ENCODE data around the gene OBSCN.

Gene OBSCN

DNA sequence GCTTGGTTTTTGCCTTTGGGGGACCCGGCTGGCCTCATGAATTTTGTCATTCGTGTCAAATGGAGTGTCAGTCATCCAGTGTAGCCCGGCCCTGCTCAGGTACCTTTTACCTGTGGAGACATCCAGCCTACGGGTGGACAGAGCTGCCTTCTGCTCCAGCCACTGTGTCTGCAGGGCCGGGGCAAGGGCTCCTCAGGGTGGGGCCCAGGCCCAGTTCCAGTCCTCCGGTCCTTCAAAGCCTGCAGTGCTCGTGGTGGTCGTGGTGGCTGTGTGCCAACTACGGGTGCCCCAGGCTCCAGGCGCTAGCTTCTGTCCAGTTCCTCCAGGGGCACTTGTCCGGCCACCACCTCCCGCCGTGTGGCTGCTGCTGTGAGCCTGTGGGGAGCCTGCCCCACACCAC, 144.0 kb downstream of the OBSCN start:
- TF ChIP-seq, protein P1, sequence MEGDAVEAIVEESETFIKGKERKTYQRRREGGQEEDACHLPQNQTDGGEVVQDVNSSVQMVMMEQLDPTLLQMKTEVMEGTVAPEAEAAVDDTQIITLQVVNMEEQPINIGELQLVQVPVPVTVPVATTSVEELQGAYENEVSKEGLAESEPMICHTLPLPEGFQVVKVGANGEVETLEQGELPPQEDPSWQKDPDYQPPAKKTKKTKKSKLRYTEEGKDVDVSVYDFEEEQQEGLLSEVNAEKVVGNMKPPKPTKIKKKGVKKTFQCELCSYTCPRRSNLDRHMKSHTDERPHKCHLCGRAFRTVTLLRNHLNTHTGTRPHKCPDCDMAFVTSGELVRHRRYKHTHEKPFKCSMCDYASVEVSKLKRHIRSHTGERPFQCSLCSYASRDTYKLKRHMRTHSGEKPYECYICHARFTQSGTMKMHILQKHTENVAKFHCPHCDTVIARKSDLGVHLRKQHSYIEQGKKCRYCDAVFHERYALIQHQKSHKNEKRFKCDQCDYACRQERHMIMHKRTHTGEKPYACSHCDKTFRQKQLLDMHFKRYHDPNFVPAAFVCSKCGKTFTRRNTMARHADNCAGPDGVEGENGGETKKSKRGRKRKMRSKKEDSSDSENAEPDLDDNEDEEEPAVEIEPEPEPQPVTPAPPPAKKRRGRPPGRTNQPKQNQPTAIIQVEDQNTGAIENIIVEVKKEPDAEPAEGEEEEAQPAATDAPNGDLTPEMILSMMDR (IDR thresholded peaks at IDR 0.05; ENCODE audit: control insufficient read depth, extremely low read depth, insufficient read depth), result no peak
- no peak overlapping the region for H3K4me3 ChIP-seq (ENCODE audit: low read depth, low read length)
- DNase-seq (ENCODE audit: low read depth), result no peak

DNA sequence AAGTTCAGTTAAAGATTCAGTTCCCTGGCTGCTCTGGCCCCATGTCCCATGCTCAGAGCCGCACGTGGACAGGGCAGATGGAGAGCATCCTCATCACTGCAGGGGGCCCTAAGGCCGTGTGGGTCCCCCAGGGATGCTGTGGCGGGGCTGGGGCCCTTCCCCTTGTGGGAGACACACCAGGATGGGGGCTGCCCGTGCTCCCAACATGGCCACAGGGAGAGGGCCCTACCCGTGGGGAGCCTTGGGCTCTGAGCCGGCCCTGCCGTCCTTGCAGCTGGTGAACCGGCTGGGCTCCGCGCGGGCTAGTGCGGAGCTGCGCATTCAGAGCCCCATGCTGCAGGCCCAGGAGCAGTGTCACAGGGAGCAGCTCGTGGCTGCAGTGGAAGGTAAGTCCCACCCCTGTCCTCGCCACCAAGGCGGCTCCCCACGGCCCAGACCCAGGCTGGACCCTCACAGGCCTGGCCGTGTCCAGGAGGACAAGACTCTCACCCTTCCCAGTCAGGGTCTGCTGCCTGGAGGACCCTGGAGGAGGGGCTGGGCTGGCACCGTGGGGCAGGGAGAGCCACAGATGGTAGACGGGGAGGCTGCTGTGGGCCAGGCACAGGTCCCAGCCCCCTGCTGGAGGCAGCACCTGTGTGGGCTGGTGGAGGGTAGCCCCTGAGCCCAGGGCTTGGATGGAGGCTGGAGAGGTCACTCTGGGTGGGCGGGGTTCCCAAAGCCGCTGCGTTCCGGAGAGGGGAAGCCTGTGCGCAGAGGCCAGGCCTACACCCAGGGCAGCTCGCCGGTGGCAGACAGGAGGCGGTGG, 145.0 kb downstream of the OBSCN start:
- no peak overlapping the region for H3K4me3 ChIP-seq (ENCODE audit: low read depth, low read length)
- TF ChIP-seq, protein P1 (IDR thresholded peaks at IDR 0.05; ENCODE audit: control insufficient read depth, extremely low read depth, insufficient read depth), result no peak
- DNase-seq (ENCODE audit: low read depth), result no peak

DNA sequence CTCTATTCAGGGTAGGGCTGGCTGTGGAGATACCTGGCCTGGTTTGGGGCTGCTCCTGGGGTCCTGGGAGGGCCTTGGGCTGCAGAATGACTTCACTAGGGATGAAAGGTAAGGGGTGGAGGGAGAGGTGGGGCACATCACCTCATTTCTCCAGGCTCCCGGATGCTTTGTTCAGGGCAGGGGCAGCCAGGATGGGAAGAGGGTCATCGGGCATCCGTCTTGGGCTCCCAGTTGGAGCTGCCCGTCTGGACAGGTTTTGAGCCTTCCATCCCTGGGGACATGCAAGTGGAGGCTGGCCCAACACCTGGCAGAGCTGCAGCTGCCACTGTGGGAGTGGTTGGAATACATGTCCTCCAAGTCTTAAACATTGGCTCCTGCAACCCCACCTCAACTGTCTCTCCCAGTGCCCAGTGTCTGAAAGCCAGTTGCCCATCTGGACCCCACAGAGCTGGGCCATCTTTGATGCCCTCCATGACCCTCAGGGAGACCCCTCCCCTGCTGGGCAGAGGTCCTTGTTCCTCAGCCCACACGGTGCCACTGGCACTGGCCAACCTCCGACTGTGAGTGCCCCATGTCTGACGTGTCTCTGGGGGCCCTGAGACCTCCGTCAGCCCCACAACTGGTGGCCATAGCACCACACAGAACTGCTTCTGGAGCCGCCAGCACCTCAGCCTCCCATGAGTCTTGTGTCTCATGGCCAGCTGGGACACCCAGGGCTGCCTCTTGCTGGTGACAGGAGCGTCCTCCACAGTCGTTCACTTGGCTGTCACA, 145.9 kb downstream of the OBSCN start:
- H3K4me3 ChIP-seq (ENCODE audit: low read depth, low read length), result no peak overlapping the region
- no peak for DNase-seq (ENCODE audit: low read depth)
- TF ChIP-seq, protein P1 (IDR thresholded peaks at IDR 0.05; ENCODE audit: control insufficient read depth, extremely low read depth, insufficient read depth), result no peak

DNA sequence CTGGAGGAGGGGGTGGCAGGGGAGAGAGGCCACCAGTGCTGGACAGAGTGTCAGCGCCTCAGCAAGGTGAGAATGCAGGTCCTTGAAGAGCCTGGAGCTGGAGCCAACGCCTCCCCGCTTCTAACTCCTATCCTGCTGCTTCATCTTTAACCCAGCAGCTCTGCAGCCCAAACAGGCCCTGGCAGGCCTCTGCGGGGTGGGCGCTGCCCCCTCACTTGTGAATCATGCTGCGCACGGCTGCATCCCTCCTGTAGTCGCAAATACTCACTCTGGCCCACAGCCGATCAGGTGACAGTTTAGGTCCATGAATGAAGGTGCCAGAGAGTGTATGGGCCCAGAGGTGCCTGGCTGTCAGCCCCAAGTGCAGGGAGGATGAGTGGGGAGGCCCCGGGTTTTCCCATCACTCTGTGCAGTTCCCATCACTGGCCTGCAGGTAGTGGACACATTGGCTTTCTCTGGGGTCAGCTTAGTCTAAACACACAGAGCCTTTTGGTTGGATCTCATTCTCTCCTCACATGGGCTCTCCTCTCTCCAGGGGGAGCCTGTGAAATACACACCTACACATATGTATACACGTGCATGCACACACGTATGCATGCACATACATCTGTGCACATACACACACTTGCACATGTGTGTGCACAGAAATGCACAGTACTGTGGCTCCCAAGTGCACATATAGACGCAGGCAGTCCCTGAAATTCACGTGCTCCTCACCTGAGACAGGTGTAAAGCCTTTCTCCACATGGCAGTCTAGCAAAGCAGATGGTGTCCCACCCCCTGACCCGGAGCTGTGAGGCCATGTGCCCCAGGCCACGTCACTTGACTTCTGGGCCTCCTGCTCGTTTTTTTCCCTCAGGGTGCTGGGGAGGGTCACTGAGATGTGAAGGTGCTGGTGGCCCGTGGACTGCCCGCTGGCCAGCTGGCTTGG, 146.8 kb downstream of the OBSCN start:
- TF ChIP-seq, protein P1 (IDR thresholded peaks at IDR 0.05; ENCODE audit: control insufficient read depth, extremely low read depth, insufficient read depth), result no peak
- DNase-seq (ENCODE audit: low read depth), result no peak

DNA sequence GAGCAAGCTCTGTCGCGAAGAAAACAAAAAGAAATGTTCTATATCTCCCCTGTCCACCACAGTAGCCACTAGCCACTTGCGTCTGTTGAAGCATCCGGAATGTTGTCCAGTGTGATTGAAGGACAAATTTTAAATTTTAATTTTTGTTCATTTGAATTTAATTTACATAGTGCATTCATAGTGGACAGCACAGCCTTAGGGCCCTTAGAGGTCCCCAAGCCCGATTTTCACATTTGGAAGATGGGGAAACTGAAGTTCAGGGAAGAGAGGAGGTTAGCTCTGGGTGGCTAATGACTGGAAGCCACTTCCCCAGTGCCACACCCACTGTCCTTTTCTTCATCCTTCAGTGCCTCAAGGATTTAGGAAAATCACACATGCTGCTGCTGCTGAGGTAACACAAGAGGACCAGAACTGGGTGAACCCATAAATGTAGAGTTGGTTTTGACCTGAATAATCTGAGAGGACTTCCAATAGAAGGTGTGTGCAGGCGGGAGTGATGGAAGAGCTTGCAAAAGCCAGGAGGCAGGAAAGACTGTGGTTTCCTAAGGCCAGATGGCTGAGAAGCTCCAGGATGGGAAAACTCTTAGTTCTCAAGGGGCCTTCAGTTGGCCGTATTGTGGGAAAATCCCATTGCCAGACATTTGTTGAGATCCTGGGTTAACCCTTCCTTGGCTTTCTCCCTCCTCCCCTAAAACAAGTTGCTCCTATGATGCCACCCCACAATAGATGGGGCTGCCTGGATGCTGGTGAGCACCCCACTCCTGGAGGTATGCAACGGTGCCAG, 149.2 kb downstream of the OBSCN start:
- H3K4me3 ChIP-seq (ENCODE audit: low read depth, low read length), result no peak overlapping the region
- DNase-seq (ENCODE audit: low read depth), result no peak
- TF ChIP-seq, protein P1 (IDR thresholded peaks at IDR 0.05; ENCODE audit: control insufficient read depth, extremely low read depth, insufficient read depth), result no peak

More for the DNA sequence above, 146.8 kb downstream of the OBSCN start:
- no peak overlapping the region for H3K4me3 ChIP-seq (ENCODE audit: low read depth, low read length)

All from LNCaP clone FGC (cell line).